ENCODE results near the gene PLEKHG5.

- TF ChIP-seq CTCF (IDR thresholded peaks at IDR 0.05), result no peak
- no peak for TF ChIP-seq MAFK (IDR thresholded peaks at IDR 0.05; ENCODE audit: partially characterized antibody)
- no peak for TF ChIP-seq JUN (IDR thresholded peaks at IDR 0.05)
- TF ChIP-seq FOSL2 (IDR thresholded peaks at IDR 0.05), result no peak
- TF ChIP-seq FOSL2 (CRISPR knock-in tag; IDR thresholded peaks at IDR 0.05), result no peak
- TF ChIP-seq SMC3 (IDR thresholded peaks at IDR 0.05), result no peak
- TF ChIP-seq RNF2 (IDR thresholded peaks at IDR 0.05; ENCODE audit: borderline replicate concordance, low read depth), result no peak
- TF ChIP-seq, protein P1, sequence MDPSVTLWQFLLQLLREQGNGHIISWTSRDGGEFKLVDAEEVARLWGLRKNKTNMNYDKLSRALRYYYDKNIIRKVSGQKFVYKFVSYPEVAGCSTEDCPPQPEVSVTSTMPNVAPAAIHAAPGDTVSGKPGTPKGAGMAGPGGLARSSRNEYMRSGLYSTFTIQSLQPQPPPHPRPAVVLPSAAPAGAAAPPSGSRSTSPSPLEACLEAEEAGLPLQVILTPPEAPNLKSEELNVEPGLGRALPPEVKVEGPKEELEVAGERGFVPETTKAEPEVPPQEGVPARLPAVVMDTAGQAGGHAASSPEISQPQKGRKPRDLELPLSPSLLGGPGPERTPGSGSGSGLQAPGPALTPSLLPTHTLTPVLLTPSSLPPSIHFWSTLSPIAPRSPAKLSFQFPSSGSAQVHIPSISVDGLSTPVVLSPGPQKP (IDR thresholded peaks at IDR 0.05; ENCODE audit: low read depth, low read length), result no peak
- TF ChIP-seq GATA3 (IDR thresholded peaks at IDR 0.05; ENCODE audit: borderline replicate concordance), result no peak
- no peak for TF ChIP-seq NFE2L2 (conservative IDR thresholded peaks at IDR 0.05; ENCODE audit: low read length)
- no peak for TF ChIP-seq HOXA7 (CRISPR knock-in tag; IDR thresholded peaks at IDR 0.05)
- TF ChIP-seq USF2 (IDR thresholded peaks at IDR 0.05), result no peak
- TF ChIP-seq KDM5A (IDR thresholded peaks at IDR 0.05), result no peak
These were observed 6.0 kb downstream of the PLEKHG5 start for GRCh38 chr1:6485168-6486101.
